Umbilical cord (tissue), 2 donors: ENCODE measurements around the gene SLC25A36. TPM values are rescaled to one million over a fixed set of nuclear protein-coding genes. Genes with fewer than 3 reads are reported as not detected.
"Not testable (repeated sequence)": the region's sequence is repeated elsewhere in the genome, so short reads cannot be mapped to it uniquely, and the experiment has no call there.

ENCODE experiments used
- DNase-seq: peaks from one replicate; pipeline ENCODE4 v3.0.0-alpha.2; 2015; ENCODE audit warnings: low spot score
- total RNA-seq: library from RNA; depleted of rRNA; stranded (reverse); fragments of >200 nt; gene quantifications from one replicate; pipeline ENCODE4 v1.2.3, GENCODE V29; 2014; ENCODE audit warnings: low replicate concordance; ENCODE audit not compliant: insufficient read depth

Gene SLC25A36
- total RNA-seq, 1 donor from 2014 or later: 122 TPM

DNA sequence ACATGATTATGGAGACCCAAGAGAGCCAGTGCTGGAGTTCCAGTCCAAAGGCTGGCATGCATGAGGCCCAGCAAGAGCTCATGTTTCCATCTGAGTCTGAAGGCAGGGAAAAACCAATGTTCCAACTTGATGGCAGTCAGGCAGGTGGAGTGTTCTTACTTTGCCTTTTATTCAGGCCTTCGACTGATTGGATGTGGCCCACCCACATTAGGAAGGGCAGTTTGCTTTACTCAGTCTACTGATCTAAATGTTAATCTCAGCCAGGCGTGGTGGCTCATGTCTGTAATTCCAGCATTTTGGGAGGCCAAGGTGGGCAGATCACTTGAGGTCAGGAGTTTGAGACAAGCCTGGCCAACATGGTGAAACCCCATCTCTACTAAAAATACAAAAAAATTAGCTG is 53.2 kb downstream of the SLC25A36 start:
- not testable (repeated sequence) for DNase-seq

DNA sequence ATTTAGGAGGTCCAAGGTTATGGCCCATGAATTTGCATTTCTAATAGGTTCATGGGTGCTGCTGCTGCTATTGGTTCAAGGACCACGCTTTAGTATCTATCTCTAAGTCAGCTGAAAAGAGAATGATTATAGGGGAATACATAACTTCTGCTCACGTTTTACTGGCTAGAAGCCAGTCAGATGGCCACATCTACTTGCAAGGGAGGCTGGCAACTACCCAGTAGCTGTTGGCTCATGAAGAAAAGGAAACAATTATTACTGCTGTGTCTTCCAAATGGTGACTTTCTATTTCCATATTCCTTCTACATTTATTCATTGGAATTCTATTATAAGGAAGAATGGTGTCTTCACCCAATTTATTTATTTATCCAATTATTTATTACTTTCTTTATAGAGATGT is 54.2 kb downstream of the SLC25A36 start:
- no peak for DNase-seq

DNA sequence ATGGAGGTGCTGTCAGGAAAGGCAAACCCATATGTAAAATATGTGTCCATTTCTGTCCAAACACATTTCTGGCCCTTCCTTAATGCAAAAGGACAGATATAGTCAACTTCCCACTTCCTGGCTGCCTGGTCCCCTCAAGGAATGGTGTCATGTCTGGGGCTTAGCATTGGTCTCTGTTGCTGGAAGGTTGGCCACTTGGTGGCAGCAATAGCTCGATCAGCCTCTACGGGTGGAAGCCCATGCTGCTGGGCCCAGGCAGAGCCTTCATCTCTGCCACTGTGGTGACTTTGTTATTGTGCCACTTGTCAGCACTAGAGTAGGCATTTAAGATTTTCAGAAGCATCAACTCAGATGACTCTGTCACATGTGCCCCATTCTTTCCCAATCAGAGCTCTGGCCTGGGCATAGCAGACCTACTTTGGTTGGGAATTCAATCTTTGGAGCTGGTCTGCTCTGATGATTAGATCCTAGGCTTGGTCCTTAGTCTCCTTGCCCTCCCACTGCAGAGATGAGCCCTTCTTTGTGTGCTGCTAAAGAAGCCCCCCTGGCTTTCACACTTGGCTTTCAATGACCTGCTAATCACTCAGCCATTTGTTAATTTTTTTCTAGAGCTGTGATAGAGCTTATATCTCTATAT is 58.5 kb downstream of the SLC25A36 start:
- DNase-seq: peak; percentile 66

DNA sequence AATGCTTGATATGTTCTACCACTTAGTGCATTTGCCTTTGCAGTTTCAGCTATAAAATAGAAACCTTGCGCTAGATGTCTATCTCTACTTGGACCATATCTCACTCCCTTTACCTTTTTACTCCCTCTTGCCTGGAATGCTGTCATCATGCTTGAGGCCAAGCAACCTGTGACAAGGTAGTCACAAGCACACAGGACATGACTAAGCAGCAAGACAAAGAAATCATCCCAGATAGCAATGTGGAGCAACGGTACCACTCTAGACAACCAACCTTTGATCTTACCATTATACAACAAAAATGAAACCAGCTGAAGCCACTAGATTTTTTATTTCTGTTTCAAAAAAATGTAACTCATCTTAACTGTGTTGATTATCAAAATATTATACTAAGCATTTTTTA is 59.0 kb downstream of the SLC25A36 start:
- DNase-seq: no peak

DNA sequence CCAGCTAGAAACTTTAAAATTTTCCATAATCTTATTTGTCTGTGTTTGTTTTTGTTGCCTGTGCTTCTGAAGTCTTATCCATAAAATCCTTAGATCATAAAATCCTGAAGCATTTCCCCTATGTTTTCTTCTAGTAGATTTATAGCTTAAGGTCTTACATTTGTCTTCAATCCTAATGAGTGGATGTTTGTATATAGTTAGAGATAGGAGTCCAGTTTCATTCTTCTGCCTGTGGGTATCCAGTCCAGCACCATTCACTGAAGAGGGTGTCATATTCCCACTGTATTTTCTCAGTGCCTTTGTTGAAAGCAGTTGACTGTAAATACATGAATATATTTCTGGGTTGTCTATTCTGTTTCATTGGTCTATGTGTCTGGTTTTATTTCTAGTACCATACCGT is 64.7 kb downstream of the SLC25A36 start:
- DNase-seq: no peak

DNA sequence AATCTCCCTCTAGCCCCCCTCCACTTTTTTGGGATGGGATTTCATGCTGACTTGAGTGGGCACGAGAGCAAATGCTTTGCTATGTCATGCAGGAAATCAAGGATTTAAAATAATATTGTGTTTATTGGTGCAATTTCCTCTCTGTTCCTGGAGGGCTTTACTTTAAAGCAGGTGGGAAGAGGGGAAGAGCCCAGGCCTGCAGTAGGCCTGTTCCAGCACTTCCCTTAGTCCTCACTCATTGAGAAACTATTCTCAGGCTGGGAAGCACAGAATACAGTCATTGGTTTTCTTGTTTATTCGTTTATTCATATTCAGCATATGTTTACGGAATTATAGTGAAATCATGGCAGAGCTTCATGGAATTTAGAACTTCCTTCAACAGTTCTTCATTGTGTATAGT is 67.9 kb downstream of the SLC25A36 start:
- DNase-seq: no peak

DNA sequence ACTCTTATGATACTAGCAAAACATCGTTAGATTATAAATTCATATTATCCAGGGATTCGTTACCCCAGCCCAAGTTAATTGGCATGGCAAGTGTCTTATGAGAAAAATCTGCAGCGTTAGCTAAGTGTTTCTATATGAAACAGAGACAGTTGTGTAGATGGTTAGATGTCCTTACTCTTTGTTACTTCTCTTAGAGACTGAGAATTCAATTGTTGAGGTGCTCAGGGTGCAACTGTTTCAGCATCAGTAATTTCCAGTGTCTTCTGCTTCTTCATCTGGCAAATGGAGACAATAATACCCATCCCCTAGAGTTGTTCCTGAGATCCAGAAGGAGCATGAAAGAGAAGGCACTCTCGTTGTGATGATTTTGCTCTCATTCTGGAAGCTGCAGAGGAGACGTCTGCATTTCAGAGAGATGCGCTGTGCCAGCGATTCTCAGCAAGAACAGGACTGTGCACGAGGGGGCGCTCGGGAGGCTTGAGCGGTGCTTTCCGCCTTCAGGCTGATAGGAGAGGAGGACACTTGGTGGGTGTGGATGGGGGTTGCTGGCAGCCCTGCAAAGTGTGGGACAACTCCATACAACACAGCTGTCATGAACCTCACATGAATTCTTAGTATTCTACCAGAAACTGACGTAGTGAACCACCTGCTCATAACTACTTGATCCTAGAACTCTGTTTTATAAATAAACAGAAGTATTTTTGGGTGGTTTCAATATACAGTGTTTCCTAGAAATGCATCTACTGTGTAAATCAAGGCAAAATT is 69.8 kb downstream of the SLC25A36 start:
- peak; percentile 78 for DNase-seq

DNA sequence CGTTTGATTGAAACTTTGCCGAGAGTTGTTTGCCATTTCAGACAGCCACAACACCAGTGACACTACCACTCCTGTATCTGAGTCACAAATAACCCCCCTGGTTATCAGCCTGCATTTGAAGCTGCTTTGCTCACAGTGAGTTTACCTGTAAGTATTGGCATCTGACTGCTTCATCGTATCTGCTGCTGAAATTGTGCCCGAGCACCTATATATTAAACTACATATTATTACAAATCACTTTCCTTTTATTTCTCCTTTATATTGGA is 70.3 kb downstream of the SLC25A36 start:
- no peak for DNase-seq

DNA sequence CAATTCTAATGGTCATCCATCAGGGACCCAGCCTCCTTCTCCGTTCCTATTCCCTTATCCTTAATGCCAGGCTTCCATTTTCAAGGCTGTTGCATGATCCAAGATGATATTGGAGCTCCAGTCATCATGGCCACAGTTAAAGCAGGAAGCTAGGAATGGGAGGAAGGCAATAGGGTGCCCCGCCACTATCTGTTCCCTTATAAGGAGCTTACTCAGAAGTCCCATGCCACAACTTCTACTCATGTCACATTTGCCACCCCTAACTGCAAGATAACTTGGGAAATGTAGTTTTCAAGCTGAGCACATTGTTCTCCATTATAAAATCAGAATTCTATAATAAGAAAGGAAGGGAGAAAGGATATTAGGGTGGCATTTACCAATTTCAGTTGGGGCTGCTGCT is 70.9 kb downstream of the SLC25A36 start:
- no peak for DNase-seq

DNA sequence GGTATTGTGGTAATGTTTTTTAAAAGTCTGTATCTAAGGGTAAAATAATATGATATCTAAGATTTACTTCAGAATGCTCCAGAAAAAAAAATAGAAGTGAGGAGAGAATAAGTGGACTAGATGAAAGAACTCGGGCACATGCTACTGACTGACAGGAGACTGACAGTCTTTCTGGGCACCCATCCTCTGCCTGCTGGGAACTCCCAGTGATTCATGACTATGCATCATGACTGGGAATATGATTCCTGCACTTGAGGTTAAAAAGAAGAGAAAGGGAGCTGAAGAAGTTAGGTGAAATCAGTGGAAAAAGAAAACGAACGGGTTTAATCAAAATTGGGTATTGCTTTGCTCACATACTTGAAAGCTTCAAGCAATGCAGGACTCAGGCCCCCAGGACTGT is 73.8 kb downstream of the SLC25A36 start:
- no peak for DNase-seq

DNA sequence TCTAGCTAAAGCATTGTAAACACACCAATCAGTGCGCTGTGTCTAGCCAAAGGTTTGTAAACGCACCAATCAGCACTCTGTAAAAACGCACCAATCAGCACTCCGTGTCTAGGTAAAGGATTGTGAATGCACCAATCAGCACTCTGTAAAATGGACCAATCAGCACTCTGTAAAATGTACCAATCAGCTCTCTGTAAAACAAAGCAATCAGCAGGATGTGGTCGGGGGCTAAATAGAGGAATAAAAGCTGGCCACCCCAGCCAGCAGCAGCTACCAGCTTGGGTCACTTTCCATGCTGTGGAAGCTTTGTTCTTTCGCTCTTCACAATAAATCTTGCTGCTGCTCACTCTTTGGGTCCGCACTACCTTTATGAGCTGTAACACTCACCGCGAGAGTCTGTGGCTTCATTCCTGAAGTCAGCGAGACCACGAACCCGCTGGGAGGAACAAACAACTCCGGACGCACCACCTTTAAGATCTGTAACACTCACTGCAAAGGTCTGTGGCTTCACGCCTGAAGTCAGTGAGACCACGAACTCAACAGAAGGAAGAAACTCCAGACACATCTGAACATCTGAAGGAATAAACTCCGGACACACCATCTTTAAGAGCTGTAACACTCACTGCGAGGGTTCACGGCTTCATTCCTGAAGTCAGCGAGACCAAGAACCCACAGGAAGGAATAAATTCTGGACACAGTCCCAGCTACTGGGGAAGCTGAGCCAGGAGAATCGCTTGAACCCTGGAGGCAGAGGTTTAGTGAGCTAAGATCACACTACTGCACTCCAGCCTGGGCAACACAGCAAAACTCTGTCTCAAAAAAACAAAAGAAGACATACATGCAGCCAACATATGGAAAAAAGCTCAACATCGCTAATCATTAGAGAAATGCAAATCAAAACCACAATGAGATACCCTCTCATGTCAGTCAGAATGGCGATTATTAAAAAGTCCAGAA is 76.0 kb downstream of the SLC25A36 start:
- DNase-seq: not testable (repeated sequence)

DNA sequence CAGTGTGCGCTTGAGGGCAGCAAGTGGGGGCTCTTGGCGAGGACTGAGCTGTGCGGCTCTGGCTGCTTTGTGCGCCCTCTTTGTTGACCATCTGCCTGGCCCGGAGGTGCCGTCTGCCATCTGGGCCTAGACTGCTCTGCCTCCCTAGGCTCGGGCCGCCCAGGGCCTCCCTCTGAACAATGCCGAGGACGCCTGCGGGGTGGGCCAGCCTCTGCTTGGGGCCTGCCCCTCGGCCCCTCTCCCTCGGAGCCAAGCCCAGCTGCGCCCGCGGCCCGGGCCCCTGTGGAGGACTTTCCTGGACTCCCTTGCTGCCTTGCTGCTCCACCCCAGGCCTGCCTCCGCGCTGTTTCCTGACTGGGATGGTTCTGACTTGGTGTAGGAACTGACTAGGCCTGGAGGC is 77.6 kb downstream of the SLC25A36 start:
- DNase-seq: no peak

DNA sequence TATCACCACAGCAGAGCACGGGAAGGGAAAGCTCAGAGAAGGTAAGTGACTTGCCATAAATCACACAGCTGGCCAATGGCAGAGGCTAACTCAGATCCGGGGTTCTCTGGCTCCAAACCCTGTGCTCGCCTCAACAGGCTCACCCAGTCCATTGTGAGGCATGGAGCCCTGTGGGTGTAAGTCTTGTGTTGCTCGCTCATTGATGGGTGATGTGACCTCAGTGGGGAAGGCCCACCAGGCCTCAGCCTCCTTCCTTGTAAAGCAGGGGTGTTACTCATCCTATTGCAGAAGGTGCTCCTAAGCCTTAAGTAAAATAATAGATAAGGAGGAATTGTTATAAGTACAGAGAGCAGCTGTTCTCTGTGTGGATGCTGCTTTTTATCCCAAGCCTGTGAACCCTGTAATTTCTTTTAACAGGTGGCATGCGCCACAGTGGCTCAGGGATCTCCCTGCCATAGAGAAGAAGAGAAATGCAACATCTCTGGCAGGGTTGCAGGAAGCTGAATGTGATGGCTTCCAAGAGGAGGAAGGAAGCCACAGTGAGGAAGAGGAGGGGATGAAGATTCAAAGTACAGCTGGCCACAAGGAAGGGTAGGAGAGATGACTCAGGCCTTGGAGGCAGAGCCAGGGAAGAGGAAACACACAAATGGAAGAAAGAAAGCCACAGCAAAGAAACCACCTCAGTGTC is 78.7 kb downstream of the SLC25A36 start:
- DNase-seq: no peak

DNA sequence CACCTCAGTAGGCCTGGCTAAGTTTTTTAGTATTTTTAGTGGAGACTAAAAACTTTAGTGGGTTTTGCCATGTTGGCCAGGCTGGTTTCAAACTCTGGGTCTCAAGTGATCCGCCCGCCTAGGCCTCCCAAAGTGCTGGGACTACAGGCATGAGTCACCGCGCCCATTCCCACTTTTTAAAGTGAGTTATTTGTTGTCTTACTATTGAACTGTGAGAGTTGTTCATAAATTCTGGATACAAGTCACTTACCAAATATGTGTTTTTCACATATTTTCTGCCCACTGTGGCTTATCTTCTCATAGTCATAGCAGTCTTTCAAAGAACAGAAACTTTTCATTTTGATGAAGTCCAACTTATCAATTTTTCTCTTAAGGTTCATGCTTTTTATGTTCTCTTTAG is 79.6 kb downstream of the SLC25A36 start:
- no peak for DNase-seq

Other genes with a start within 250 kb of the SLC25A36 start
- gene SPSB4, start 109.5 kb downstream of the SLC25A36 start, total RNA-seq: 1.7 TPM